ENCODE results near the gene STIP1. TPM values are rescaled to one million over a fixed set of nuclear protein-coding genes. Genes with fewer than 3 reads are reported as not detected.
A peak's percentile ranks its signal among the peaks of the same experiment; 100 is the strongest.

Gene STIP1
- total and polyA plus RNA-seq, 9 of the 15 experiments (the other 6 are each of a cell fraction or from before 2014, with no cell fraction given), result 58.1 to 465 (median 346) TPM

- TF ChIP-seq HMGXB4 (CRISPR knock-in tag; IDR thresholded peaks at IDR 0.05) (peak; percentile 62; the same call in 1 of the 2 replicates), RCOR1 (IDR thresholded peaks at IDR 0.05; ENCODE audit: borderline replicate concordance in 1 of 2, low read depth in 2 of 2, low read length in 2 of 2) (peak in 1 of 2 experiments; percentile 34; a peak in 1 of 4 replicates), VEZF1 (CRISPR knock-in tag; IDR thresholded peaks at IDR 0.05) (peak; percentile 33), ZNF232 (CRISPR knock-in tag; IDR thresholded peaks at IDR 0.05) (0 out of 2 replicates have a peak, but pooled peaks have one; percentile 43), HNRNPLL (IDR thresholded peaks at IDR 0.05; ENCODE audit: low read depth, low read length, poor library complexity, severe bottlenecking) (peak; percentile 74), POLR2A (conservative IDR thresholded peaks at IDR 0.05) (peak; percentile 91), REST (IDR thresholded peaks at IDR 0.05; ENCODE audit: borderline replicate concordance) (no peak), REST (CRISPR knock-in tag; IDR thresholded peaks at IDR 0.05; ENCODE audit: low read depth) (peak; percentile 70; the same call in 1 of the 2 replicates), KLF1 (tag; IDR thresholded peaks at IDR 0.05) (peak; percentile 38; the same call in 1 of the 2 replicates), TEAD4 (IDR thresholded peaks at IDR 0.05; ENCODE audit: low read length) (peak; percentile 10; the same call in 1 of the 2 replicates), TEAD4 (CRISPR knock-in tag; IDR thresholded peaks at IDR 0.05; ENCODE audit: borderline replicate concordance) (no peak), THAP12 (CRISPR knock-in tag; IDR thresholded peaks at IDR 0.05) (peak; percentile 66), SP1 (CRISPR knock-in tag; IDR thresholded peaks at IDR 0.05) (peak; percentile 5; the same call in 1 of the 2 replicates)
These were observed 55.8 kb downstream of the STIP1 start (continued) for GRCh38 chr11:64241491-64242374.
